GM21526 (cell line): Measurements from ENCODE around the gene ATG13.

Experiments used
- ATAC-seq: cut with Tn5 transposase; IDR thresholded peaks from one replicate; pipeline ENCODE4 v1.9.1; 2021; ENCODE audit warnings: moderate library complexity; ENCODE audit not compliant: unreplicated experiment, low FRiP score

Gene ATG13

GRCh38 chr11:46719543-46720218 is 102.3 kb downstream of the ATG13 start:
- ATAC-seq, result no peak

- no peak for ATAC-seq
These were observed 103.9 kb downstream of the ATG13 start for GRCh38 chr11:46721286-46721685.

GRCh38 chr11:46722566-46723358 is 105.4 kb downstream of the ATG13 start:
- ATAC-seq, result no peak

- ATAC-seq, result no peak
These were observed 106.0 kb downstream of the ATG13 start for GRCh38 chr11:46723359-46723680.

GRCh38 chr11:46724088-46724487 is 106.7 kb downstream of the ATG13 start:
- ATAC-seq, result no peak
